Daoy (cell line): ENCODE measurements around the gene STIL. TPM values are rescaled to one million over a fixed set of nuclear protein-coding genes. Genes with fewer than 3 reads are reported as not detected.

Experiments
- DNase-seq: peaks from one replicate; pipeline ENCODE4 v3.0.0-alpha.2; 2015; ENCODE audit warnings: low read depth
- total RNA-seq: library from RNA; depleted of rRNA; stranded (reverse); fragments of >200 nt; shearing (Covaris generic); gene quantifications from 2 replicates; pipeline ENCODE4 v1.2.3, GENCODE V29; 2014

STIL gene
- total RNA-seq, 1 experiment from 2014 or later = 37.9 TPM

- no peak for DNase-seq
Measured at GRCh38 chr1:47235241-47235681, 78.7 kb downstream of the STIL start.

DNA sequence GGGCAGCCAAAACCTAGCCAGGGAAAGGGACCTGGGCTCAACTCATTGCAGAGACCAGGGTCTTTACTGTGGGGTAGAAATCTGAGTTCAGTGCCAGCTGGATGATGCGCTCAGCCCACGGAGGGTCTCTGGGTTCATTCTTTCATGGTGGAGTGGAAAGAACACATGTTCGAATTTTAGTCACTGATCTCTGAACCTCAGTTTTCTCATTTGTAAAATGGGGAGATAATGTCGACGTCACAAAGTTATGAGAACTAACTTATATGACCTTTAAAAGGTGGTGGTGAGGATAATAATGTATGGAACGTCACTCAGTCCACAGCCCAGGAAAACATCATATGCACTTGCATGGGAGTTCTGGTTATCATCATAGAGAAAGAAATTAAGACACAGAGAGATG lies 80.8 kb downstream of the STIL start:
- DNase-seq = no peak

- DNase-seq = no peak
Measured at GRCh38 chr1:47232187-47232874, 81.6 kb downstream of the STIL start, which contains the start of gene TAL1. TAL1 (minus strand) TSS chr1:47232225; CDS start chr1:47225888, 6,337 bp downstream.

DNA sequence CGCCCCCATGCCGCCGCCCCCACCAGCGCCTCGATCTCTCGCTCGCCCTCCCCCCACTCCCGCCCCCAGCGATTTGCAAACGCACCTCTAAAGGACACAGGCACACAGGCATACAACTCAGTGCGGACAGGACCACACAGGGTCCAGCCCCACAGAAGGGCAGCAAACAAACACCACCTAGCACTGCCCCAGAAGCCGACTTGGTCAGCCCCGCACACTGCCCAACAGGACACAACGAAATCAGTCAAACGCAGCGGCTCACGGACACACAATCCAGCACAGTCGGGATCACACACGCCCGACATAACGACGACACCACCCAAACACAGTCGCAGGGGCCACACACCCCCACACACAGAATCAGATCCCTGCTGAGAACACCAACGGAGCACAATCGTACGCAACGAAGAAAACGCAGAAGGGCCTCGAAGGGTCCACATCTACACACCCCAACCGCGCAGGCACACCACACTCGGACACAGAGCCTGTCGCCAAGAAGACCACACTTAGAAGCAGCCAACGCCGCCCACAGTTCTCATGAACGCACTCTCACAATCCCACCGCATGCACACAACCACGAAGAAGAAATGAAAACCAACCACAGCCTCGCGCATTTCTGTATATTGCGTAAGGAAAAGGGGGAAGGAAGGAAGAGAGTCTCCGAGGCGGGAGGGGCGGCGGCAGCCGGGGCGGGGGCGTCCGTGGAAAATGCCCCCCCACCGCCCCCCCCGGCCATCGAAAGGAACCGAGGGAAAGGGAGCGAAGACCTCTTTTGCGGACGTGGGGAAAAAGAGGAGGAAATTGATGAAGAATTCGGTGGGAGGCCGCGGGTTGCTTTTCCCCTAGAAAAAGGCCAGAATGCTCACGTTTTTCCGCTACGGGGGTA lies 82.4 kb downstream of the STIL start:
- peak; percentile 44 for DNase-seq

DNA sequence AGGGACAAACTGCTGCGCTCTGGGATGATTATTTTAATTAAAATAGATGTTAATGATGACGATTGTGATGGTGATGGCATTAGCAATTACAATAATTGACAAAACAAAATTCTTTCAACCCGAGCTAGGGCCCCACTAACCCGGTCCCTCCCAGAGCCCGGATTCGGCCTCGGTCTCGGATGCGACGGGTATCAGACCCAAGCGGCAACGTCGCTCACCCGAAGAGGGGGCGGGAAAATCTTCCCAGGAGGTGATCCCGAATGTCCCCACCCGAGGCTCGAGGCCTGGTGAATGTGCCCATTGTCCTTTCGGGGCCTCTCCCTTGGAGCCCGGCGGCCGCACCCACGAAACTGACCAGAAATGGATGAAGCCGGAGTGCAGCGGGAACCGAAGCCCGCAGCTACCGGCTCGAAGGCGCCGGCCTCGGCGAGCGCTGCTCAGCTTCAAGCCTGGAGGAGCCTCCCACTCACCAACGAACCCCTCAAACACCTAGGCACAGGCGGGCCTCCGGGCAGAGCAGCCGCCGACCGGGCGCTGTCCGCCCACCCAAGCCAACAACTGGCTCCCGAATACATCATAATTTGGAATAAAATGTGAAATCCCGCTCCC lies 83.2 kb downstream of the STIL start:
- DNase-seq = peak; percentile 30

DNA sequence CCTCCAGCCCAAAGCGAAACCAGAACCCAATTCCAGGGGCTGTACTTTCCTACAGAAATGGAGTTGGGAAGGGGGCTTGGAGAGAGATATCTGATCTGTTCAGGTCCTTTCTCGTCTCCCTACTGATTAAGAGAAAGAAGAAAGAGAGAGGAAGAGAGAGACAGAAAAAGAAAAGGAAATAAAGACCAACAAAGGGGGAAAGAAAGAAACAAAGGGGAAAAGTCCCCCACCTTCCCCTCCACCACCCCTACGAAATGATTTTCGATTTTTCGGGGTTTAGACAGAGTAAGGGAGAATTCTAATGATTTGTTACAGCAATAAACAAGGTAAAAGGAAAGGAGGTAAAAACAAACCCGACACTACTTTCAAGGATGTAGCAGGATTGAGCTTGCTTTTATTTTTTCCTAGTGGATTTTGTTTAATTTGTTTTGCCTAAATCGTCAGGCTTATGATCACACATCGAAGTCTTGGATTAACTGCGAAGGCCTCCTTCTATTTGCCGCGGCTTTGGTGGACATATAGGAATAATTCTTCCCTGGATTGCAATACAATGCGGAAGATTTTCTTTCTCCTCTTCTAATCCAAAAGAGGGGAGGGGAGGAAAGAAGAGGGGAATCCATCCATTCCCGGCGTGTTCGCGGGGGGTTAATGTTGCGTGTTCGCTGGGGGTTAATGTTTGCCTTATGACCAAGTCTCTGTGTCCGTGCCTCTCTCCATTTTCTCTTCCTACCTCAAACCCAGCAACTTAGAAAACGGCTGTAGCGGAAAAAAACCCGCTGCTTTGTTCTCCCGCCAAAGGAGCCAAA lies 83.9 kb downstream of the STIL start:
- DNase-seq = no peak

DNA sequence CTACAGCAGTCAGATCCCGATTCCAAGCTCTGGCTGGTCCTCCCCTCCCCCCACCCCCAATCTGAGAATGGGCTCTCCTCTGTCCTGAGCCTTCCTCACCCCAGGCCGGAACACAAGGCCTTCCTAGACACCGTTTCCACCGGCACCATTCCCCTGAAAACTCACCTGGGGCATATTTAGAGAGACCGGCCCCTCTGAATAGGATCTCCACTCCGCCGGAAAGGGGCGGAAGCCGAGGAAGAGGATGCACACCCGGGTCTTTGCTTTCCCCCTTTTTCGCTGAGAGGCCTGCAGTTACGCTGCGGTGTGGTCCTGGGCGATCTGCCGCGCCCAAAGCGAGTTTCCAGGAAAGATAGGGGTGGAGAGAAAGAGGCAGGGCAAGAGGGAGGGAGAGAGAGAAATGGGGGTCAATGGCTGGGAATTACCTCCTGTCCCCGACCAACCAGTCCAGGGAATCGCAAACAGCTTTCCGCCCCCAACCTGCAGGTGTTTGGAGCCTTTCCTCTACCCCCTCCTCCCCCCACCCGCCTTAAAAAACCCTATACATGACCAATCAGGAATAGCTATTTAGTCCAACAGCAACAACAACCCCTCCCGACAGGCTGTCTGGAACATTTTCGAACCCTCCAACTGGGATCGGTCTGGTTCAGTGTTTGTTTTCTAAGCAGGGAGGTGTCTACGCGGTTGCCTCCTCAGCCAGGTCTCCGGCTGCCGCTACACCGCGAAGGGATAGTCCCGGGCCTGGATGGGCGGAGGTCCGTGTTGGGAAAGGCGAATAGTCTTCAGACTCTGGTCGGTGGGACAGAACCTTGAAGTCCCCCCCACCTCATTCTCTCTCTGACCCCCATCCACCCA lies 84.7 kb downstream of the STIL start:
- no peak for DNase-seq

DNA sequence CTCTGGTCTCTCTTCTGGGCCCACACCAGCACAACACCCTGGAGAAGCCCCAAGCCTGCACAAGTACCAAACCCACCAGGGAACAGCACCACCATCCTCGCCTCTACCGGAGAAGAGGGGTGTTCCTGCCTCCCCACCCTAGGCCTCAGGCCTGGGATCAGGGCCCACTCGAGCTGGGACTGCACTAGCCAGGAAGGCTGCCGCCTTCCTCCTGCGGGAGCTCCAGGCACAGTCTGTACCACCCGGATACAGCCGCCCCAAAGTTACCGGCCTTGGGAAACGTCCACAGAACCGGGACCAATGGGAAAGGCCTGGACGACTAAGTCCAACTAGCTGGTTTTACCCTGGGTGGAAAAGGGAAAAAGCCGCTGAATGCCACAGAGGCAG lies 85.3 kb downstream of the STIL start:
- DNase-seq = no peak

DNA sequence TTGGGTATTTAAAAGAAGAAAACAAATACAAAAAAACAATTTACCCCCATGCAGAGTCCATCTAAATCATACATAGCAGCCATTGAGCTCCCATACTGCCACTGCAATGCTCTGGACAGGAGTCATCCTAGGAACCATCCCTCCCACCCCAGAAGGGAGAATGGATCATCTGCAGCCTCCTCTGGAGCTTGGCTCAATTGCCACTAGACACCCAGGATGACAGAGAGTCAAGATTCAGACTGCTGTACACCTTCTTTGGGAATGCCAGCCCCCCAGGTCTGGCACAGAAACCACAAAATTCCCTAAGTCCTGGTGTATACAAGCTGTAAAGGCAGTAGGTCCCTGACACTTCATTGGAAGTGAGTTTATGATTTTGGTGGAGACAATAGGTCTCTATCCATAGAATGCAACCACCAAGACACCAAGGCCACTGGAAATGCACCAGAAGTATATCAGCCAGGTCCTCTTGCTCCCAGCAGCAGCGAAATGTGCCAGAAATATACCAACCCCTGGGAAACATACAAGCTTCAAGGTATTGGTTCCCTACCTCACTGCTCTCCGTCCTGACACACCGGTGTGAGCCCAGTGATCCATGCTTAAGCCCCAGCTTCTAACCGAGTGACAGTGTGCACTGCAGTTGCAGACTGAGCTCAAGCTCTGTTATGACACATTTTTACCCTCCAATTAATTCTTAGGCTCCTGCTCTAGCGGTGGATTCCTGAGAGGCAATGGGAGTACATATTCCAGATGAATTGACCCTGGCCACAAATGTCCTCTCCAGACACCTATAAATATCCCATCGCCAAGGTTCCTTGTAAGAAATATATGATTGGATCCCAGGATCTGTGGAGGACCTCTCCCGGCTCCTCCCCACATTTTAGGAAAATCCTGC lies 86.4 kb downstream of the STIL start:
- no peak for DNase-seq

DNA sequence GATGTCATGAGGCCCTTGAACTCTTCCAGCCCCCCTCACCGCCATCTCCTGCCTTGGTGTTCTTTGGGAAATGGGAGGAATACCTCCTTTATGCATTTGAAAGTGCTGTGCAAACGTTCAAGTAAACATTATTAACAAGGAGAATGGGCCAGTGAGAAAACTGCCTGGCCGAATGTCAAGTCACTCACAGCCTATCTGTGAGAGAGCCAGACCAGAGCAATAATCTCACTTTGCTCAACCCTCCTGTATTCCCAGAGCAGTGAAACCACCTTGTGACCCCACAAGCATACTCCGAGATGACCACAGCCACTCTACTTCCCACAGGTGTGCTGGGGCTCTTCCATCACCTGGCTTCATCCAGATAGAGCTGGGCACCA lies 87.1 kb downstream of the STIL start:
- DNase-seq = no peak

GRCh38 chr1:47226121-47226838 lies 87.7 kb downstream of the STIL start:
- DNase-seq = no peak

- DNase-seq = peak; percentile 22
Measured at GRCh38 chr1:47225430-47226100, 88.4 kb downstream of the STIL start.

DNA sequence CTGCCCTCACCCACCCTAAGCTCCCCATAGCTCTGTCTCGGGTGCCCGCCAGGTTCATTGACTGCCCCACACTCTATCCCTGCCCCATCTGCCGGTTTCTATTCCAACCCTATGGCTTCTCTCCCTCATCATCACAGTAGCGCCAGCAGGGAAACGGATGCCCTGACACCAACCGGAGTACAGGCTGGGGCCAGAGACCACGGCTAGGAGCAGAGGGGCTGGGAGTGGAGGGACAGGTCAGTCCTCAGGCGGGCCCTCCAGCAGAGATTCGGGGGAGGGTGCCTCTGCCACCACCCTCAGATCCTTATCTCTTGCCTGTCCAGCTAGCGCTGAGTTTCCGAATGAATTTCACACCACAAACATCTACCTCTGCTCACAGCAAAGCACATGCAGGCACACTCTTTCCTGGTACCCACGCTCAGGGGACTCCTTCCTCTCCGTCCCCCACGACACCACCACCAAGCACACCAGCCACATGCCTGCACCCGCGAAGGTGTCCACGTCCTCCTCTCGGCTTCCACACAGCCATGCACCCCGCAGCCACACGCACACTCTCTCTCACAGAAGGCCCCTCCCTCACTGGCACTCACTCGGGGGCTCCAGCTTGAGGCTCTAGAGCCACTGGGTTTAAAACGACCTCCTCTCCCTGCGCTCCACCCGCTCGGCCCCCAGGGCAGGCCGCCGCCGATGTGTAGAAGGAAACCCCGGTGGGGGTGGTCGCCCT lies 89.1 kb downstream of the STIL start:
- no peak for DNase-seq

DNA sequence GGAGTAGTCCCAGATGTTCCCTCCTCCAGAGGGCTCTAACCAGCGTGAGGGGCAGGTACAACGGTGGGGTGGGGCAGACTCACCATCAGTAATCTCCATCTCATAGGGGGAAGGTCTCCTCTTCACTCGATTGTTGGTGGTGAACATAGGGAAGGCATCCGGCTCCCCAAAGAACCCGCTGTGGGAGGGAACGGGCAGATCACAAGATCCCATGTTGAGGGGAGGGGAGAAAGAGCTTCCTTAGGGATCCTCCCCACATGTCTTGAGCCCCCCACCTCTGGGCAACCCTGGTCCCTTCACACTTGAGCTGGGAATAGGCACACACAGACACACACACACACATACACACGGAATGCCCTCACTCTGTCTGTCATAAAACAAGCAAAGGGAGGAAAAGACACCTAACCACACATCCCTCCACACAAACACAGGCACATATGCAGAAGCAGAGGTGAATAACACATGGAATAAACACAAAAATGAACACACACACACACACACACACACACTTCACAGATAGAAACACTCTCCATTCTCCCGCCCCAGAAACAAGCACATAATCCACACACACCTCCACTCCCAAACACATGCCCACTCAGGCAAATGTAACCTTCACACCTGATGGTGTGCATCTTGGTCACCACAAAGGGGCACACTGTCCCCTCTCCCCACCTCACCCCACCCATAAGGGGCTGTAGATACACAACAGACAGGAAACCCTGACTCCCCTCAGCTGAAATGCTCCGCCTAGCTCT lies 89.8 kb downstream of the STIL start:
- no peak for DNase-seq

GRCh38 chr1:47223174-47223920 lies 90.6 kb downstream of the STIL start:
- no peak for DNase-seq

GRCh38 chr1:47222476-47222875 lies 91.5 kb downstream of the STIL start:
- no peak for DNase-seq
